ENCODE data around the gene SCAPER.

DNA sequence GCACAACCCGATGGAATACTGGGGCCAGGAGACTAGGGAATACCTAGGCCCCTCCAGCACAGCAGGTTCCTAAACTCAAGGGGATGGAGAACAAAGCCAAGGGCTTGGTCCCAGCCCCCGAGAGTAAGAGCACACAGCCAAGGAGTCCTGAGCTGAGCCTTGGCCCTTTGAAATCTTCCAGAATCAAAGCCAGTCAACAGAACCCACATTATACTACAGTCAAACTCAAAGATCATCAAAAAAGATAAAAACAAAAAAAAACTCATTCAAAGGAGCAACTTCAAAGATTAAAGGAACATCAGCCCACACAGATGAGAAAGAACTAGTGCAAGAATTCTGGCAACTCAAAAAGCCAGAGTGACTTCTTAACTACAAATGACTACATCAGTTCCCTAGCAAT is 351.6 kb downstream of the SCAPER start:
- TF ChIP-seq, protein P1, sequence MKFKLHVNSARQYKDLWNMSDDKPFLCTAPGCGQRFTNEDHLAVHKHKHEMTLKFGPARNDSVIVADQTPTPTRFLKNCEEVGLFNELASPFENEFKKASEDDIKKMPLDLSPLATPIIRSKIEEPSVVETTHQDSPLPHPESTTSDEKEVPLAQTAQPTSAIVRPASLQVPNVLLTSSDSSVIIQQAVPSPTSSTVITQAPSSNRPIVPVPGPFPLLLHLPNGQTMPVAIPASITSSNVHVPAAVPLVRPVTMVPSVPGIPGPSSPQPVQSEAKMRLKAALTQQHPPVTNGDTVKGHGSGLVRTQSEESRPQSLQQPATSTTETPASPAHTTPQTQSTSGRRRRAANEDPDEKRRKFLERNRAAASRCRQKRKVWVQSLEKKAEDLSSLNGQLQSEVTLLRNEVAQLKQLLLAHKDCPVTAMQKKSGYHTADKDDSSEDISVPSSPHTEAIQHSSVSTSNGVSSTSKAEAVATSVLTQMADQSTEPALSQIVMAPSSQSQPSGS (CRISPR knock-in tag; IDR thresholded peaks at IDR 0.05; ENCODE audit: borderline replicate concordance, low read depth): no peak
- TF ChIP-seq ESRRA (CRISPR knock-in tag; IDR thresholded peaks at IDR 0.05; ENCODE audit: borderline replicate concordance) (no peak), ETV6 (CRISPR knock-in tag; IDR thresholded peaks at IDR 0.05) (no peak)
- TF ChIP-seq, protein P2, sequence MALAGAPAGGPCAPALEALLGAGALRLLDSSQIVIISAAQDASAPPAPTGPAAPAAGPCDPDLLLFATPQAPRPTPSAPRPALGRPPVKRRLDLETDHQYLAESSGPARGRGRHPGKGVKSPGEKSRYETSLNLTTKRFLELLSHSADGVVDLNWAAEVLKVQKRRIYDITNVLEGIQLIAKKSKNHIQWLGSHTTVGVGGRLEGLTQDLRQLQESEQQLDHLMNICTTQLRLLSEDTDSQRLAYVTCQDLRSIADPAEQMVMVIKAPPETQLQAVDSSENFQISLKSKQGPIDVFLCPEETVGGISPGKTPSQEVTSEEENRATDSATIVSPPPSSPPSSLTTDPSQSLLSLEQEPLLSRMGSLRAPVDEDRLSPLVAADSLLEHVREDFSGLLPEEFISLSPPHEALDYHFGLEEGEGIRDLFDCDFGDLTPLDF (CRISPR knock-in tag; IDR thresholded peaks at IDR 0.05): no peak

Data from WTC11 (cell line).